A549 (cell line): ENCODE data around the gene PTCD2.

Source experiments
- CHD2 ChIP-seq: fragments of 150-350 bp; IDR thresholded peaks from 2 replicates; pipeline ENCODE4 v1.6.1; 2014; ENCODE audit warnings: low read length; ENCODE audit not compliant: partially characterized antibody
- MAZ ChIP-seq: fragments of 150-350 bp; IDR thresholded peaks from 2 replicates; pipeline ENCODE4 v1.6.1; 2014; ENCODE audit warnings: antibody characterized with exemption, low read depth, low read length, borderline replicate concordance
- NFE2L2 ChIP-seq: fragments of 150-350 bp; conservative IDR thresholded peaks from 2 replicates; pipeline ENCODE4 v1.6.1; 2014; ENCODE audit warnings: low read length
- POLR2A ChIP-seq: IDR thresholded peaks from 2 replicates; pipeline ENCODE4 v1.6.1; 2012; ENCODE audit warnings: mild to moderate bottlenecking, low read length
- TF ChIP-seq, protein P1 (sequence below): fragments of >200 bp; sonication (Bioruptor Twin); formaldehyde crosslinking; IDR thresholded peaks from 3 replicates; pipeline ENCODE4 v1.5.1; 2016

DNA sequence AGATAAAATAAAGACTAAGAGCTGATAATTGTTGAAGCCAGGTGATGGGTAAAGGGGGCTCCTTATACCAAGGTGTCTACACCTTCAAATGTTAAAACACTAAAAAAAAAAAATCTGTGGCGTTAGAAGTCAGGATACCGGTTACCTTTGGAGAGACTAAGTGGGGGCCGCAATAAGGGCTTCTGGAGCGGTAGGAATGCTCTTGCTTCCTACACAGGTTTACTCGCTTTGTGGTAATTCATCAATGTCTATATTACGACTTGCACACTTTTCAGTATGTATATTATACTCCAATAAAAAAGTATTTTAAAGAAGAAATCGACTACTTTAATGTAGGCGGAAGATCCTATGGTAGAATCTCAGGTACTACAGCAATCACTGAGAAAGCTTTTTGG lies 12.6 kb upstream of the PTCD2 start:
- no peak for TF ChIP-seq MAZ
- no peak for TF ChIP-seq POLR2A
- TF ChIP-seq, protein P1, sequence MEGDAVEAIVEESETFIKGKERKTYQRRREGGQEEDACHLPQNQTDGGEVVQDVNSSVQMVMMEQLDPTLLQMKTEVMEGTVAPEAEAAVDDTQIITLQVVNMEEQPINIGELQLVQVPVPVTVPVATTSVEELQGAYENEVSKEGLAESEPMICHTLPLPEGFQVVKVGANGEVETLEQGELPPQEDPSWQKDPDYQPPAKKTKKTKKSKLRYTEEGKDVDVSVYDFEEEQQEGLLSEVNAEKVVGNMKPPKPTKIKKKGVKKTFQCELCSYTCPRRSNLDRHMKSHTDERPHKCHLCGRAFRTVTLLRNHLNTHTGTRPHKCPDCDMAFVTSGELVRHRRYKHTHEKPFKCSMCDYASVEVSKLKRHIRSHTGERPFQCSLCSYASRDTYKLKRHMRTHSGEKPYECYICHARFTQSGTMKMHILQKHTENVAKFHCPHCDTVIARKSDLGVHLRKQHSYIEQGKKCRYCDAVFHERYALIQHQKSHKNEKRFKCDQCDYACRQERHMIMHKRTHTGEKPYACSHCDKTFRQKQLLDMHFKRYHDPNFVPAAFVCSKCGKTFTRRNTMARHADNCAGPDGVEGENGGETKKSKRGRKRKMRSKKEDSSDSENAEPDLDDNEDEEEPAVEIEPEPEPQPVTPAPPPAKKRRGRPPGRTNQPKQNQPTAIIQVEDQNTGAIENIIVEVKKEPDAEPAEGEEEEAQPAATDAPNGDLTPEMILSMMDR, result no peak
- TF ChIP-seq NFE2L2, result no peak
- no peak for TF ChIP-seq CHD2
